BE2C (cell line): ENCODE results near the gene TADA1.

Experiments
- DNase-seq: peaks from one replicate; pipeline ENCODE4 v3.0.0-alpha.2; 2020
- H3K27me3 ChIP-seq: fragments of 250-450 bp; sonication (Bioruptor Pico); 2 replicates; pipeline ENCODE4 v1.5.1; 2020; ENCODE audit warnings: mild to moderate bottlenecking
- H3K36me3 ChIP-seq: fragments of 250-450 bp; sonication (Bioruptor Pico); 2 replicates; pipeline ENCODE4 v1.5.1; 2020; ENCODE audit warnings: mild to moderate bottlenecking
- H3K4me1 ChIP-seq: fragments of 250-450 bp; sonication (Bioruptor Pico); 2 replicates; pipeline ENCODE4 v1.5.1; 2020
- H3K4me3 ChIP-seq: 2 replicates; pipeline ENCODE4 v1.5.1; 2011; ENCODE audit warnings: low read depth, low read length
- H3K9me3 ChIP-seq: fragments of 250-450 bp; sonication (Bioruptor Pico); 2 replicates; pipeline ENCODE4 v1.5.1; 2020
- TF ChIP-seq, protein P1 (sequence below): IDR thresholded peaks from 2 replicates; pipeline ENCODE4 v1.5.1; 2012; ENCODE audit warnings: mild to moderate bottlenecking, low read depth, low read length

TADA1 gene

DNA sequence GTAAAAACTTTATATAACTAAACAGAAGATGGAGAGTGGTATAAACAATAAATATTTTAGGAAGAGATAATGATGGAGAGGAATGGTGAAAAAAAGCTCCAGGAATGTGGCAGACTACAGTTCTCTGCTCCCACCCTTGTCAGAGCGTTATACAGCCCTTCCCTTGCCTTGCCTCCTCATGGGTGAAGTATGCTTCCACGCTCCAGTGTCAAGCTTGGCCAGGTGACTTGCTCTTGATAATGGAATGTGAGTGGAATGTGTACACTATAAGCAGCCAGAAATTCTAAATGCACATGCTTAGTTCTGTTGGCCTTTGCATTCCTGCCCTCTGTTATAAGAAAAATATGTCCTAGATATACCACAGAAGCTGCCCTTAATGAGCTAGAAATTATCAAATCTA is 61.5 kb downstream of the TADA1 start:
- Histone ChIP-seq H3K4me3 (no peak overlapping the region), H3K9me3 (no peaks in the 10 kb centered on the region), H3K4me1 (no peaks in the 10 kb centered on the region), H3K36me3 (no peaks in the 10 kb centered on the region), H3K27me3 (no peaks in the 10 kb centered on the region)
- DNase-seq: no peak
- TF ChIP-seq, protein P1, sequence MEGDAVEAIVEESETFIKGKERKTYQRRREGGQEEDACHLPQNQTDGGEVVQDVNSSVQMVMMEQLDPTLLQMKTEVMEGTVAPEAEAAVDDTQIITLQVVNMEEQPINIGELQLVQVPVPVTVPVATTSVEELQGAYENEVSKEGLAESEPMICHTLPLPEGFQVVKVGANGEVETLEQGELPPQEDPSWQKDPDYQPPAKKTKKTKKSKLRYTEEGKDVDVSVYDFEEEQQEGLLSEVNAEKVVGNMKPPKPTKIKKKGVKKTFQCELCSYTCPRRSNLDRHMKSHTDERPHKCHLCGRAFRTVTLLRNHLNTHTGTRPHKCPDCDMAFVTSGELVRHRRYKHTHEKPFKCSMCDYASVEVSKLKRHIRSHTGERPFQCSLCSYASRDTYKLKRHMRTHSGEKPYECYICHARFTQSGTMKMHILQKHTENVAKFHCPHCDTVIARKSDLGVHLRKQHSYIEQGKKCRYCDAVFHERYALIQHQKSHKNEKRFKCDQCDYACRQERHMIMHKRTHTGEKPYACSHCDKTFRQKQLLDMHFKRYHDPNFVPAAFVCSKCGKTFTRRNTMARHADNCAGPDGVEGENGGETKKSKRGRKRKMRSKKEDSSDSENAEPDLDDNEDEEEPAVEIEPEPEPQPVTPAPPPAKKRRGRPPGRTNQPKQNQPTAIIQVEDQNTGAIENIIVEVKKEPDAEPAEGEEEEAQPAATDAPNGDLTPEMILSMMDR: no peak

DNA sequence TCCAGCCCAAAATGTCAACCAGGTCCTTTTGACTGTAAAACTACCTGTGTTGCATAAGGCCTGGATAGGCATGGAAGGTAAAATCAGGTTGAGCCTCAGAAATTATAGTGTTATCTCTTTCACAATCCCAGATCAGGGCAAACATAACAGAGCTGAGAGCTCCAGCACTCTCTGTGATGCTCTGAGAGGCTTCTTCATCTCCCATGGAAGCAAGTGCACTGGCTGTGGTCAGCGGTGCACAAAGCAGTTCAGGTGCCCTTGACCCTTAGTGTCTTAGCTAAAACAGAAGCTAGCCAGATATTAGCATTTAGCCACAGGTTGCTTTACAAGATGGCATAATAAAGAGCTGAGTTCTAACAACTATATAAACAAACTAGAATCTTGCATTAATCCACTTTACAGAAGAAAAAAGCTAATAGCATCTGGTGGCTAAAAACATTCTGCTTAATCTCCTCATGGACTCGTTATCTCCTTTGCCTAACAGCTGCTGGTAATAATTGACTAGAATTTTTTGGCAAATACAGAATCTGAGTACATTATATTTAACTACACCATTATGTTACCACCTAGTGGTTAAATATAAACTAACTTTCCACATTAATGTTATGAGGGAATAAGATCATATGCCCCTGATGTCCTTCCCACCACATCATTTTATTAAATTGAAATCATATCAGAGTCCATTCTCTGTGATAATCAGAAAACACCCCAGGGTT is 62.4 kb downstream of the TADA1 start:
- TF ChIP-seq, protein P1: no peak
- no peak for DNase-seq
- no peak overlapping the region for H3K4me3 ChIP-seq
- H3K36me3 ChIP-seq: no peaks in the 10 kb centered on the region
- H3K9me3 ChIP-seq: no peaks in the 10 kb centered on the region
- no peaks in the 10 kb centered on the region for H3K27me3 ChIP-seq
- no peaks in the 10 kb centered on the region for H3K4me1 ChIP-seq

- TF ChIP-seq, protein P1: no peak
- no peak for DNase-seq
- H3K27me3 ChIP-seq: no peaks in the 10 kb centered on the region
- H3K4me3 ChIP-seq: no peak overlapping the region
- H3K9me3 ChIP-seq: no peaks in the 10 kb centered on the region
- H3K4me1 ChIP-seq: no peaks in the 10 kb centered on the region
- H3K36me3 ChIP-seq: no peaks in the 10 kb centered on the region
Observed at GRCh38 chr1:166811691-166812090, 64.4 kb downstream of the TADA1 start.

DNA sequence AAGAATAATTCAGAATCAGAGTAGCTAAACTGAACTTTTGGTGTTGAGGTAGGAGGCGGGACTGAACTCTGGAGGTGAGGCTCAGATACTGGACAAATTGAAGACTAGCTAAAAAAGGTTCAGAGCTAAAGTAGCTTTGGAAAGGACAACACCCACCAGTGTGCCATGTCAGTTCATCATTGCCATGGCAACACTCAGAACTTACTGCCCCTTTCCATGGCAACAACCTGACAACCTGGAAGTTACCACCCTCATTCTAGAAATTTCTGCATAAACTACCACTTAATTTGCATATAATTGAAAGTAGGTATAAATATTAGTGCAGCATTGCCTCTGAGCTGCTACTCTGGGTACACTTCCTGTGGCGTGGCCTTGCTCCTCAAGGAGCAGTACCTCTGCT is 67.1 kb downstream of the TADA1 start:
- DNase-seq: no peak
- H3K36me3 ChIP-seq: no peaks in the 10 kb centered on the region
- H3K9me3 ChIP-seq: no peaks in the 10 kb centered on the region
- H3K27me3 ChIP-seq: no peaks in the 10 kb centered on the region
- H3K4me3 ChIP-seq: no peak overlapping the region
- no peaks in the 10 kb centered on the region for H3K4me1 ChIP-seq
- TF ChIP-seq, protein P1: no peak
